Measurements from ENCODE around the gene CAPN15.
A peak's percentile ranks its signal among the peaks of the same experiment; 100 is the strongest.

The CAPN15 gene

GRCh38 chr16:568401-569258, 41.1 kb downstream of the CAPN15 start:
- Histone ChIP-seq H3K4me3 (ENCODE audit: low read length) (peak overlapping the region; percentile 87), H3K9ac (ENCODE audit: low read length) (peak overlapping the region; percentile 86), H3K27me3 (replicated peaks; ENCODE audit: control insufficient read depth, insufficient read depth, low read length) (no peaks in the 10 kb centered on the region), H3K36me3 (ENCODE audit: control insufficient read depth, insufficient read depth, low read length, severe bottlenecking) (no peaks in the 10 kb centered on the region), H3K9me3 (ENCODE audit: control insufficient read depth, low read length) (no peaks in the 10 kb centered on the region), H3K4me1 (ENCODE audit: control insufficient read depth, insufficient read depth, low read length) (peaks cover 15% of the 10 kb centered on the region)
- no peak for DNase-seq (ENCODE audit: low read depth)

- peaks cover 15% of the 10 kb centered on the region for H3K4me1 ChIP-seq (ENCODE audit: control insufficient read depth, insufficient read depth, low read length)
Observed at GRCh38 chr16:569445-570254, 42.1 kb downstream of the CAPN15 start, which contains the start of gene PIGQ. Gene PIGQ (plus strand): TSS chr16:569968. CDS start chr16:574075, 4,107 bp downstream.

GRCh38 chr16:572865-573650, 45.5 kb downstream of the CAPN15 start:
- no peak for DNase-seq (ENCODE audit: low read depth)
- Histone ChIP-seq H3K4me1 (ENCODE audit: control insufficient read depth, insufficient read depth, low read length) (peaks cover 5% of the 10 kb centered on the region), H3K9me3 (ENCODE audit: control insufficient read depth, low read length) (no peaks in the 10 kb centered on the region), H3K9ac (ENCODE audit: low read length) (no peak overlapping the region), H3K4me3 (ENCODE audit: low read length) (no peak overlapping the region), H3K27me3 (replicated peaks; ENCODE audit: control insufficient read depth, insufficient read depth, low read length) (no peaks in the 10 kb centered on the region), H3K36me3 (ENCODE audit: control insufficient read depth, insufficient read depth, low read length, severe bottlenecking) (peaks cover 16% of the 10 kb centered on the region)

More at GRCh38 chr16:569445-570254, 42.1 kb downstream of the CAPN15 start, which contains the start of gene PIGQ:
- H3K9ac ChIP-seq (ENCODE audit: low read length), result peak within 1 kb of the TSS; percentile 86
- H3K4me3 ChIP-seq (ENCODE audit: low read length), result peak within 1 kb of the TSS; percentile 87
- peak; percentile 80 for DNase-seq (ENCODE audit: low read depth)
- no peaks in the 10 kb centered on the region for H3K27me3 ChIP-seq (replicated peaks; ENCODE audit: control insufficient read depth, insufficient read depth, low read length)
- H3K36me3 ChIP-seq (ENCODE audit: control insufficient read depth, insufficient read depth, low read length, severe bottlenecking), result peaks cover 9% of the 10 kb centered on the region
- no peaks in the 10 kb centered on the region for H3K9me3 ChIP-seq (ENCODE audit: control insufficient read depth, low read length)

GRCh38 chr16:574021-574760, 46.7 kb downstream of the CAPN15 start:
- no peak for DNase-seq (ENCODE audit: low read depth)
- no peak overlapping the region for H3K4me3 ChIP-seq (ENCODE audit: low read length)
- no peaks in the 10 kb centered on the region for H3K27me3 ChIP-seq (replicated peaks; ENCODE audit: control insufficient read depth, insufficient read depth, low read length)
- no peak overlapping the region for H3K9ac ChIP-seq (ENCODE audit: low read length)
- H3K4me1 ChIP-seq (ENCODE audit: control insufficient read depth, insufficient read depth, low read length), result peaks cover 2% of the 10 kb centered on the region
- peaks cover 16% of the 10 kb centered on the region for H3K36me3 ChIP-seq (ENCODE audit: control insufficient read depth, insufficient read depth, low read length, severe bottlenecking)
- no peaks in the 10 kb centered on the region for H3K9me3 ChIP-seq (ENCODE audit: control insufficient read depth, low read length)

- no peak overlapping the region for H3K9ac ChIP-seq (ENCODE audit: low read length)
- DNase-seq (ENCODE audit: low read depth), result no peak
- H3K4me1 ChIP-seq (ENCODE audit: control insufficient read depth, insufficient read depth, low read length), result no peaks in the 10 kb centered on the region
- H3K27me3 ChIP-seq (replicated peaks; ENCODE audit: control insufficient read depth, insufficient read depth, low read length), result no peaks in the 10 kb centered on the region
- no peaks in the 10 kb centered on the region for H3K9me3 ChIP-seq (ENCODE audit: control insufficient read depth, low read length)
- peaks cover 16% of the 10 kb centered on the region for H3K36me3 ChIP-seq (ENCODE audit: control insufficient read depth, insufficient read depth, low read length, severe bottlenecking)
- H3K4me3 ChIP-seq (ENCODE audit: low read length), result no peak overlapping the region
Observed at GRCh38 chr16:575354-576196, 48.1 kb downstream of the CAPN15 start.

- H3K4me3 ChIP-seq (ENCODE audit: low read length), result no peak overlapping the region
- no peak overlapping the region for H3K9ac ChIP-seq (ENCODE audit: low read length)
- peaks cover 16% of the 10 kb centered on the region for H3K36me3 ChIP-seq (ENCODE audit: control insufficient read depth, insufficient read depth, low read length, severe bottlenecking)
- H3K9me3 ChIP-seq (ENCODE audit: control insufficient read depth, low read length), result no peaks in the 10 kb centered on the region
- H3K4me1 ChIP-seq (ENCODE audit: control insufficient read depth, insufficient read depth, low read length), result no peaks in the 10 kb centered on the region
- no peak for DNase-seq (ENCODE audit: low read depth)
- no peaks in the 10 kb centered on the region for H3K27me3 ChIP-seq (replicated peaks; ENCODE audit: control insufficient read depth, insufficient read depth, low read length)
Observed at GRCh38 chr16:576197-576822, 48.8 kb downstream of the CAPN15 start.

GRCh38 chr16:576823-577201, 49.3 kb downstream of the CAPN15 start:
- no peaks in the 10 kb centered on the region for H3K4me1 ChIP-seq (ENCODE audit: control insufficient read depth, insufficient read depth, low read length)
- no peak for DNase-seq (ENCODE audit: low read depth)
- H3K27me3 ChIP-seq (replicated peaks; ENCODE audit: control insufficient read depth, insufficient read depth, low read length), result no peaks in the 10 kb centered on the region
- no peaks in the 10 kb centered on the region for H3K9me3 ChIP-seq (ENCODE audit: control insufficient read depth, low read length)
- H3K4me3 ChIP-seq (ENCODE audit: low read length), result no peak overlapping the region
- no peak overlapping the region for H3K9ac ChIP-seq (ENCODE audit: low read length)
- H3K36me3 ChIP-seq (ENCODE audit: control insufficient read depth, insufficient read depth, low read length, severe bottlenecking), result peaks cover 16% of the 10 kb centered on the region

GRCh38 chr16:577796-578195, 50.3 kb downstream of the CAPN15 start:
- Histone ChIP-seq H3K4me3 (ENCODE audit: low read length) (no peak overlapping the region), H3K27me3 (replicated peaks; ENCODE audit: control insufficient read depth, insufficient read depth, low read length) (no peaks in the 10 kb centered on the region), H3K9ac (ENCODE audit: low read length) (no peak overlapping the region), H3K36me3 (ENCODE audit: control insufficient read depth, insufficient read depth, low read length, severe bottlenecking) (peaks cover 16% of the 10 kb centered on the region), H3K4me1 (ENCODE audit: control insufficient read depth, insufficient read depth, low read length) (no peaks in the 10 kb centered on the region), H3K9me3 (ENCODE audit: control insufficient read depth, low read length) (no peaks in the 10 kb centered on the region)
- DNase-seq (ENCODE audit: low read depth), result no peak

- no peak overlapping the region for H3K4me3 ChIP-seq (ENCODE audit: low read length)
- H3K9me3 ChIP-seq (ENCODE audit: control insufficient read depth, low read length), result no peaks in the 10 kb centered on the region
- H3K36me3 ChIP-seq (ENCODE audit: control insufficient read depth, insufficient read depth, low read length, severe bottlenecking), result peaks cover 16% of the 10 kb centered on the region
- H3K4me1 ChIP-seq (ENCODE audit: control insufficient read depth, insufficient read depth, low read length), result no peaks in the 10 kb centered on the region
- no peak overlapping the region for H3K9ac ChIP-seq (ENCODE audit: low read length)
- DNase-seq (ENCODE audit: low read depth), result no peak
- H3K27me3 ChIP-seq (replicated peaks; ENCODE audit: control insufficient read depth, insufficient read depth, low read length), result no peaks in the 10 kb centered on the region
Observed at GRCh38 chr16:578232-578869, 50.8 kb downstream of the CAPN15 start.
